A549 (cell line): ENCODE measurements around the gene CNTNAP2. TPM values are rescaled to one million over a fixed set of nuclear protein-coding genes. Genes with fewer than 3 reads are reported as not detected.

Experiments used
- ATAC-seq, 2 experiments: fragments of 200-7000 bp in 1 of 2; fragments of >200 bp in 1 of 2; cut with Nextera tagmentation in 1 of 2; cut with Tn5 transposase in 1 of 2; 3 replicates each; pipeline versions ENCODE4 v1.8.0 to v1.9.1; 2018 to 2020; ENCODE audit warnings: mild to moderate bottlenecking in 1 of 2, moderate library complexity in 1 of 2
- CTCF ChIA-PET: fragments of 300-600 bp; sonication (Branson Sonifier 250); formaldehyde crosslinking; extraction: SDS; loops from one replicate; lab custom pipeline; 2021; ENCODE audit warnings: antibody characterized with exemption, inconsistent platforms; lab: Yijun Ruan, JAX
- POLR2A ChIA-PET: fragments of 350-600 bp; formaldehyde crosslinking; extraction: SDS; loops from one replicate; lab custom pipeline; 2021; ENCODE audit warnings: antibody characterized with exemption, inconsistent platforms; lab: Yijun Ruan, JAX
- DNase-seq, 2 experiments: peaks; one replicate each; pipeline versions ENCODE4 v3.0.0 to v3.0.0-alpha.2; 2011 to 2016; ENCODE audit warnings: low read depth in 1 of 2, low spot score in 1 of 2
- FAIRE-seq: peaks from 2 replicates; lab custom pipeline; 2011; peaks lifted over from hg19 to GRCh38; lab: Jason Lieb, UNC
- H3K27ac ChIP-seq, 2 experiments: fragments of >200 bp; sonication (Bioruptor Twin); formaldehyde crosslinking; 3 replicates each; pipeline ENCODE4 v1.5.1; 2016 to 2017
- H3K4me1 ChIP-seq: fragments of >200 bp; sonication (Bioruptor Twin); formaldehyde crosslinking; 3 replicates; pipeline ENCODE4 v1.6.1; 2016
- H3K4me2 ChIP-seq: fragments of >200 bp; sonication (Bioruptor Twin); formaldehyde crosslinking; 3 replicates; pipeline ENCODE4 v1.6.1; 2016
- H3K4me3 ChIP-seq: fragments of >200 bp; sonication (Bioruptor Twin); formaldehyde crosslinking; 3 replicates; pipeline ENCODE4 v1.5.1; 2016
- H3K9me3 ChIP-seq: fragments of >200 bp; sonication (Bioruptor Twin); formaldehyde crosslinking; 3 replicates; pipeline ENCODE4 v1.6.1; 2016
- CBX8 ChIP-seq: fragments of 200-600 bp; sonication (generic); IDR thresholded peaks from 2 replicates; pipeline ENCODE4 v1.6.1; 2016
- CEBPB ChIP-seq, 2 experiments: fragments of >200 bp in 1 of 2; sonication (Bioruptor Twin) in 1 of 2; formaldehyde crosslinking in 1 of 2; IDR thresholded peaks; 2 replicates each; pipeline ENCODE4 v1.6.1; 2012 to 2016
- CHD2 ChIP-seq: fragments of 150-350 bp; IDR thresholded peaks from 2 replicates; pipeline ENCODE4 v1.6.1; 2014; ENCODE audit warnings: low read length; ENCODE audit not compliant: partially characterized antibody
- CHD4 ChIP-seq: fragments of 200-600 bp; sonication (generic); IDR thresholded peaks from 2 replicates; pipeline ENCODE4 v1.6.1; 2016; ENCODE audit warnings: antibody characterized with exemption, mild to moderate bottlenecking, borderline replicate concordance
- EHMT2 ChIP-seq: fragments of 200-600 bp; sonication (generic); IDR thresholded peaks from 2 replicates; pipeline ENCODE4 v1.6.1; 2016; ENCODE audit warnings: antibody characterized with exemption, low read depth, mild to moderate bottlenecking, moderate library complexity
- ESRRA ChIP-seq: fragments of 150-350 bp; IDR thresholded peaks from 2 replicates; pipeline ENCODE4 v1.6.1; 2014; ENCODE audit warnings: mild to moderate bottlenecking, low read length, borderline replicate concordance
- GATA3 ChIP-seq: IDR thresholded peaks from 2 replicates; pipeline ENCODE4 v1.6.1; 2012; ENCODE audit warnings: borderline replicate concordance
- HEYL ChIP-seq: fragments of 250-450 bp; sonication (Bioruptor Pico); IDR thresholded peaks from 2 replicates; pipeline ENCODE4 v1.8.0; 2021; ENCODE audit warnings: mild to moderate bottlenecking, moderate library complexity
- HMGXB4 ChIP-seq: fragments of 250-450 bp; sonication (Bioruptor Pico); IDR thresholded peaks from 2 replicates; pipeline ENCODE4 v1.5.0; 2021; ENCODE audit warnings: mild to moderate bottlenecking, moderate library complexity, borderline replicate concordance
- JUN ChIP-seq, 2 experiments: fragments of >200 bp; sonication (Bioruptor Twin); formaldehyde crosslinking; IDR thresholded peaks; 2 replicates in 1 of 2; 3 replicates in 1 of 2; pipeline ENCODE4 v1.6.1; 2016 to 2017
- KDM1A ChIP-seq: fragments of 200-600 bp; sonication (generic); IDR thresholded peaks from 2 replicates; pipeline ENCODE4 v1.6.1; 2016; ENCODE audit warnings: low read depth, mild to moderate bottlenecking
- MAZ ChIP-seq: fragments of 150-350 bp; IDR thresholded peaks from 2 replicates; pipeline ENCODE4 v1.6.1; 2014; ENCODE audit warnings: antibody characterized with exemption, low read depth, low read length, borderline replicate concordance
- PHF8 ChIP-seq: fragments of 200-600 bp; sonication (generic); IDR thresholded peaks from 2 replicates; pipeline ENCODE4 v1.6.1; 2016; ENCODE audit warnings: low read depth, mild to moderate bottlenecking, antibody characterized with exemption, moderate library complexity, borderline replicate concordance
- POLR2A ChIP-seq: IDR thresholded peaks from 2 replicates; pipeline ENCODE4 v1.6.1; 2012; ENCODE audit warnings: mild to moderate bottlenecking, low read length
- POLR2AphosphoS2 ChIP-seq: conservative IDR thresholded peaks from 2 replicates; pipeline ENCODE4 v1.6.1; 2012; ENCODE audit warnings: low read length, improper control_type of control experiment, inconsistent platforms
- RARB ChIP-seq: fragments of 250-450 bp; sonication (Bioruptor Pico); IDR thresholded peaks from 2 replicates; pipeline ENCODE4 v1.8.0; 2021; ENCODE audit warnings: mild to moderate bottlenecking, moderate library complexity
- REST ChIP-seq: fragments of 200-600 bp; sonication (generic); IDR thresholded peaks from 2 replicates; pipeline ENCODE4 v1.6.1; 2016; ENCODE audit warnings: antibody characterized with exemption, mild to moderate bottlenecking, moderate library complexity
- RFX5 ChIP-seq: fragments of 450-650 bp; IDR thresholded peaks from 2 replicates; pipeline ENCODE4 v1.7.1; 2014; ENCODE audit warnings: antibody characterized with exemption, mild to moderate bottlenecking, moderate library complexity
- RNF2 ChIP-seq: fragments of 200-600 bp; sonication (generic); IDR thresholded peaks from 2 replicates; pipeline ENCODE4 v1.6.1; 2016; ENCODE audit warnings: low read depth, mild to moderate bottlenecking, antibody characterized with exemption, moderate library complexity, borderline replicate concordance
- TFCP2L1 ChIP-seq: fragments of 250-450 bp; sonication (Bioruptor Pico); IDR thresholded peaks from 2 replicates; pipeline ENCODE4 v1.5.0; 2021; ENCODE audit warnings: mild to moderate bottlenecking
- TP53 ChIP-seq: fragments of 250-450 bp; sonication (Bioruptor Pico); IDR thresholded peaks from 2 replicates; pipeline ENCODE4 v1.5.0; 2021; ENCODE audit warnings: mild to moderate bottlenecking, moderate library complexity
- ZC3H11A ChIP-seq: fragments of 450-650 bp; IDR thresholded peaks from 2 replicates; pipeline ENCODE4 v1.6.1; 2014; ENCODE audit warnings: antibody characterized with exemption, mild to moderate bottlenecking
- ZNF302 ChIP-seq: fragments of 250-450 bp; sonication (Bioruptor Pico); IDR thresholded peaks from 2 replicates; pipeline ENCODE4 v1.9.0; 2021; ENCODE audit warnings: inconsistent platforms, mild to moderate bottlenecking, moderate library complexity
- ZSCAN20 ChIP-seq: fragments of 250-450 bp; sonication (Bioruptor Pico); IDR thresholded peaks from 2 replicates; pipeline ENCODE4 v1.8.0; 2022; ENCODE audit warnings: mild to moderate bottlenecking, moderate library complexity
- WGBS: methylation state at CpG from one replicate; pipeline ENCODE4 v1.1.6; 2017; ENCODE audit errors: missing lambda C conversion rate; 5-methylcytosine and 5-hydroxymethylcytosine counted together
- polyA plus RNA-seq, 4 experiments: library from polyadenylated mRNA; depleted of rRNA in 3 of 4; stranded (reverse); fragments of >200 nt; fragmentation: RNase III in 1 of 4; extraction: RNeasy Plus Mini Kit Qiagen cat#74134 plus additional on column Dnase treatment in 1 of 4; gene quantifications; 2 replicates in 3 of 4; 3 replicates in 1 of 4; pipeline ENCODE4 v1.2.3, GENCODE V29; 2011 to 2017
- TF ChIP-seq, protein P1 (sequence below): fragments of >200 bp; sonication (Bioruptor Twin); formaldehyde crosslinking; IDR thresholded peaks from 2 replicates; pipeline ENCODE4 v1.6.1; 2016

The CNTNAP2 gene
- polyA plus RNA-seq, 2 of the 4 experiments (the other 2 are of a cell fraction): 0.05 to 0.13 TPM

GRCh38 chr7:147406521-147407135, 1290.0 kb downstream of the CNTNAP2 start:
- Histone ChIP-seq H3K9me3 (peaks cover 6% of the 10 kb centered on the region; the same call in 1 of the 3 replicates), H3K27ac (no peak overlapping the region), H3K4me2 (no peak overlapping the region), H3K4me1 (0 out of 3 replicates have a peak, but pooled peaks cover 4% of the 10 kb centered on the region), H3K4me3 (no peak overlapping the region)
- FAIRE-seq (no peak), DNase-seq (no peak), ATAC-seq (no peak)
- CTCF ChIA-PET: no interaction called here
- POLR2A ChIA-PET: no interaction called here
- WGBS: 2% methylated on average over 3 of the region's 3 CpGs
- no peak for TF ChIP-seq RFX5
- TF ChIP-seq RNF2: no peak
- TF ChIP-seq CHD4: no peak
- TF ChIP-seq, protein P1, sequence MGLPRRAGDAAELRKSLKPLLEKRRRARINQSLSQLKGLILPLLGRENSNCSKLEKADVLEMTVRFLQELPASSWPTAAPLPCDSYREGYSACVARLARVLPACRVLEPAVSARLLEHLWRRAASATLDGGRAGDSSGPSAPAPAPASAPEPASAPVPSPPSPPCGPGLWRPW: no peak
- TF ChIP-seq ZC3H11A: no peak

- POLR2A ChIA-PET: no interaction called here
- H3K9me3 ChIP-seq: peaks cover 3% of the 10 kb centered on the region; the same call in 1 of the 3 replicates
- peaks cover 18% of the 10 kb centered on the region; the same call in 1 of the 3 replicates for H3K4me1 ChIP-seq
- no peak for FAIRE-seq
- no peak for DNase-seq
- CTCF ChIA-PET: no interaction called here
- TF ChIP-seq HMGXB4 (no peak), CEBPB (IDR thresholded peaks at IDR 0.05) (no peak), RFX5 (no peak), PHF8 (no peak), GATA3 (no peak), POLR2AphosphoS2 (no peak), ESRRA (no peak), TFCP2L1 (CRISPR knock-in tag) (no peak), JUN (IDR thresholded peaks at IDR 0.05) (no peak), EHMT2 (no peak), ZSCAN20 (CRISPR knock-in tag) (no peak), TP53 (CRISPR knock-in tag) (no peak), POLR2A (no peak)
- TF ChIP-seq, all 56 proteins: peak for 0
- Histone ChIP-seq H3K4me2 (no peak overlapping the region), H3K4me3 (no peak overlapping the region), H3K27ac (no peak overlapping the region)
- ATAC-seq: no peak
Observed at GRCh38 chr7:147411096-147411495, 1294.5 kb downstream of the CNTNAP2 start.

- no peak for DNase-seq
- no peak for ATAC-seq
- no peak for TF ChIP-seq CEBPB (IDR thresholded peaks at IDR 0.05)
- no peak for TF ChIP-seq REST
- TF ChIP-seq CHD2: no peak
- no peak for TF ChIP-seq MAZ
- no peak for TF ChIP-seq HEYL (CRISPR knock-in tag)
- no peak for TF ChIP-seq CHD4
- no peak for TF ChIP-seq CBX8
- TF ChIP-seq ZSCAN20 (CRISPR knock-in tag): no peak
- TF ChIP-seq KDM1A: no peak
- no peak for TF ChIP-seq ZNF302 (CRISPR knock-in tag)
- TF ChIP-seq TFCP2L1 (CRISPR knock-in tag): no peak
- TF ChIP-seq RARB (CRISPR knock-in tag): no peak
- ChIA-PET POLR2A (no interaction called here), CTCF (no interaction called here)
- Histone ChIP-seq H3K9me3 (peaks cover 3% of the 10 kb centered on the region; the same call in 1 of the 3 replicates), H3K4me1 (peaks cover 13% of the 10 kb centered on the region; the same call in 1 of the 3 replicates), H3K4me3 (no peak overlapping the region), H3K27ac (peak overlapping the region; percentile 23 to 45; a peak in 3 of 6 replicates), H3K4me2 (peak overlapping the region; percentile 52)
- FAIRE-seq: no peak
- 27% methylated on average over 2 of the region's 2 CpGs for WGBS
Observed at GRCh38 chr7:147412109-147412508, 1295.5 kb downstream of the CNTNAP2 start.
